Measurements from ENCODE around the gene EPO.

EPO gene

DNA sequence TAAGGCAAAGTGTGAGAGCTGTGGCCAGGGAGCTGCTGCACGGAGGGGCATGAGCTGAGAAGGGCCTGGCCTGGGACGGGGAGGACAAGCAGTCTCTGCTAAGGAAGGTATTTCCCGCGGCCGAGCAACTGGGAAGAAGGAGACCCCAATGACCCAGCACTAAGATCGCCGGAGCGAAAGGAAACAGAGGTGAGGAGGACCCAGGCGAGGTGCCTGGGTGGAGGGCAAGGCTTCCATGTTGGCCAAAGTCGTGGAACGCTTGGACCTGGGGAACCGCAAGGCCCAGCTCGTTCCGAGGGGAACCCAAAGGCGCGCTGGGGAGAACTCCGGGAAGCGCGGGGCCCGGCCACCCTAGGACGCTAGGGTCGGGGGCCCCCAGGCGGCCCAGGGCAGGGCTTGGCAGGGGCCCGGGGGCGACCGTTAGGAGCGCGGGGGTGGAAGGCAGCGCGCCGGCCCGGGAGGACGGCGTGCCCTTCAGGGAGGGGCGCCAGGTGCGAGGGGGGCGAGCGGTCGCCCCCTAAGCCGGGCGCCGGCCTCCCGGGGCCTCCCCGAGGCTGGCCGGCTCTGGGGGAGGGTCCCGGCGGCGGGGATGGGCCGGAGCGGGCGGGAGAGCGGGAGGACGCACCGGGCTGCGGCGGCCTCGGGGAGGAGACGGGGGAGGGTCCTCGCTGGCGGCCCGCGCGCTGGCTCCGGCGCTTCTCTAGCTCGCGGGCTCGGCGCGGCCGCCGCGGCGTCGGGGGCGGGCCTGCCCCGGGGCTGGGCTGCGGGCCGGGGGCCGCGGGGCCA lies 26.8 kb upstream of the EPO start:
- DNase-seq: no peak
- H4K20me1 ChIP-seq (ENCODE audit: insufficient read depth, low read length): peaks cover 4% of the 10 kb centered on the region; the same call in 1 of the 2 replicates
- TF ChIP-seq EZH2phosphoT487 (IDR thresholded peaks at IDR 0.05; ENCODE audit: low read length) (no peak), EZH2 (optimal IDR thresholded peaks at IDR 0.05; ENCODE audit: low read depth, low read length) (no peak)
- TF ChIP-seq, protein P1, sequence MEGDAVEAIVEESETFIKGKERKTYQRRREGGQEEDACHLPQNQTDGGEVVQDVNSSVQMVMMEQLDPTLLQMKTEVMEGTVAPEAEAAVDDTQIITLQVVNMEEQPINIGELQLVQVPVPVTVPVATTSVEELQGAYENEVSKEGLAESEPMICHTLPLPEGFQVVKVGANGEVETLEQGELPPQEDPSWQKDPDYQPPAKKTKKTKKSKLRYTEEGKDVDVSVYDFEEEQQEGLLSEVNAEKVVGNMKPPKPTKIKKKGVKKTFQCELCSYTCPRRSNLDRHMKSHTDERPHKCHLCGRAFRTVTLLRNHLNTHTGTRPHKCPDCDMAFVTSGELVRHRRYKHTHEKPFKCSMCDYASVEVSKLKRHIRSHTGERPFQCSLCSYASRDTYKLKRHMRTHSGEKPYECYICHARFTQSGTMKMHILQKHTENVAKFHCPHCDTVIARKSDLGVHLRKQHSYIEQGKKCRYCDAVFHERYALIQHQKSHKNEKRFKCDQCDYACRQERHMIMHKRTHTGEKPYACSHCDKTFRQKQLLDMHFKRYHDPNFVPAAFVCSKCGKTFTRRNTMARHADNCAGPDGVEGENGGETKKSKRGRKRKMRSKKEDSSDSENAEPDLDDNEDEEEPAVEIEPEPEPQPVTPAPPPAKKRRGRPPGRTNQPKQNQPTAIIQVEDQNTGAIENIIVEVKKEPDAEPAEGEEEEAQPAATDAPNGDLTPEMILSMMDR (IDR thresholded peaks at IDR 0.05; ENCODE audit: low read length): no peak
- peak overlapping the region; percentile 91 for H3K4me3 ChIP-seq (ENCODE audit: low read length)
- H3K9me3 ChIP-seq (replicated peaks; ENCODE audit: insufficient read depth, low read length): no peaks in the 10 kb centered on the region
- no peak overlapping the region for H3K27ac ChIP-seq (ENCODE audit: low read length)
- H3K27me3 ChIP-seq (replicated peaks; ENCODE audit: insufficient read depth, low read length): peaks cover 29% of the 10 kb centered on the region
- H3K36me3 ChIP-seq (replicated peaks; ENCODE audit: insufficient read depth, low read length): no peaks in the 10 kb centered on the region
- peaks cover 49% of the 10 kb centered on the region for H3K79me2 ChIP-seq (ENCODE audit: low read length)
- H3F3A ChIP-seq (ENCODE audit: insufficient read depth, low read length): peaks cover 13% of the 10 kb centered on the region
- no peaks in the 10 kb centered on the region for H3K9me2 ChIP-seq (replicated peaks; ENCODE audit: insufficient read depth, low read length)
- peaks cover 25% of the 10 kb centered on the region for H3K4me1 ChIP-seq (ENCODE audit: low read length)
- peak overlapping the region; percentile 81 for H3K9ac ChIP-seq (ENCODE audit: low read length)
- 0 out of 2 replicates have a peak overlapping the region, but pooled peaks have one; percentile 27 for H2AFZ ChIP-seq (ENCODE audit: low read length)
- peak overlapping the region; percentile 71 for H3K4me2 ChIP-seq (ENCODE audit: low read depth, low read length)

DNA sequence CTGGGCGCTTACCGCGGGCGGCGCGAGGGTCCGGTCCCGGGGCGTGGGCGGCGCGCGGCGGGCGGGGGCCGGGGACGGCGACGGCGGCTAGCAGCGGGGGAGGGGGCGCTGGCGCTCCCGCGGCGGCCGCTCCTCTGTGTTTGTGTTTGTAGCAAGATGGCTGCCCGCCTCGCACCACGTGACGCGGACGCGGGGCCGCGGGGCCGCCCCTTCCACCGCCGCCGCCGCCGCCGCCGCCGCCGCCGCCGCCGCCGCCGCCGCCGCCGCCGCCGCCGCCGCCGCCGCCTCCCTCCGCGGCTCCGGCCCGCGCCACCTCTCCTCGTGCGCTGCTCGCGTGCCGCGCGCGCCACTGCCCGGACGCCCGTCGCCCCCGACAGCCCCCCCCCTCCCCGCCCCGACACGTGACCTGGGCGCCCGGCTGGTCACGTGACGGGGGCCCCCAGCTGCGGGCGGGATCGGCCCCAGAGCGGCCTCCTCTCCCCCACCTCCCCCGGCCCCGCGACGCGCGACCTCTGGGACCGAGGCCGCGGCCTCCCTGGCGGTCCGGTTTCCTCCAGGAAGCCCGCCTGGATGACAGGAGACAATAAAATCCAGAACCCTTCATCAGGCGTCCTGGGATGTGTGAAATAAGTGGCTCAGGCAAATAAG lies 26.0 kb upstream of the EPO start, which contains the start of gene GIGYF1:
GIGYF1 (minus strand) TSS at position 153 of the 648 bp plus-strand sequence. CDS start 6,012 bp downstream, outside the sequence.
- peak within 1 kb of the TSS; percentile 91 for H3K4me3 ChIP-seq (ENCODE audit: low read length)
- peak within 1 kb of the TSS; percentile 81 for H3K9ac ChIP-seq (ENCODE audit: low read length)
- H3K4me1 ChIP-seq (ENCODE audit: low read length): peaks cover 25% of the 10 kb centered on the region
- peaks cover 4% of the 10 kb centered on the region; the same call in 1 of the 2 replicates for H4K20me1 ChIP-seq (ENCODE audit: insufficient read depth, low read length)
- peaks cover 36% of the 10 kb centered on the region for H3K27me3 ChIP-seq (replicated peaks; ENCODE audit: insufficient read depth, low read length)
- peaks cover 13% of the 10 kb centered on the region for H3F3A ChIP-seq (ENCODE audit: insufficient read depth, low read length)
- H3K4me2 ChIP-seq (ENCODE audit: low read depth, low read length): peak within 1 kb of the TSS; percentile 71
- DNase-seq: peak; percentile 57
- no peaks in the 10 kb centered on the region for H3K9me3 ChIP-seq (replicated peaks; ENCODE audit: insufficient read depth, low read length)
- 0 out of 2 replicates have a peak within 1 kb of the TSS, but pooled peaks have one; percentile 70 for H2AFZ ChIP-seq (ENCODE audit: low read length)
- no peaks in the 10 kb centered on the region for H3K9me2 ChIP-seq (replicated peaks; ENCODE audit: insufficient read depth, low read length)
- peaks cover 42% of the 10 kb centered on the region for H3K79me2 ChIP-seq (ENCODE audit: low read length)
- H3K36me3 ChIP-seq (replicated peaks; ENCODE audit: insufficient read depth, low read length): no peaks in the 10 kb centered on the region
- no peak within 1 kb of the TSS for H3K27ac ChIP-seq (ENCODE audit: low read length)
- TF ChIP-seq, protein P1 (IDR thresholded peaks at IDR 0.05; ENCODE audit: low read length): no peak
- TF ChIP-seq EZH2 (optimal IDR thresholded peaks at IDR 0.05; ENCODE audit: low read depth, low read length) (no peak), EZH2phosphoT487 (IDR thresholded peaks at IDR 0.05; ENCODE audit: low read length) (no peak)

DNA sequence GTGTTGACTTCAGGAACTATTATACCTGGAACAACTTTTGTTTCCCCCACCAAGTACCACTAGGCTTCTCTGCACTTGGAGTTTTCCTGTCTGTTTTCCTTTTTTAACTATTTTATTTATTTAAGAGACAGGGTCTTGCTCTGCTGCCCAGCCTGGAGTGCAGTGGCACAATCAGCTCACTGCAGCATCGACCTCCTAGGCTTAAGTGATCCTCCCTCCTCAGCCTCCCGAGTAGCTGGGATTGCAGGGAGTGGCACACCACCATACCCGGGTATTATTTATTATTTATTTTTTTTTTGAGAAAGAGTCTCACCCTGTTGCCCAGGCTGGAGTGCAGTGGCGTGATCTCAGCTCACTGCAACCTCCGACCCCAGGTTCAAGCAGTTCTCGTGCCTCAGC lies 24.1 kb upstream of the EPO start:
- peaks cover 55% of the 10 kb centered on the region for H3K27me3 ChIP-seq (replicated peaks; ENCODE audit: insufficient read depth, low read length)
- H4K20me1 ChIP-seq (ENCODE audit: insufficient read depth, low read length): peaks cover 2% of the 10 kb centered on the region; the same call in 1 of the 2 replicates
- peaks cover 25% of the 10 kb centered on the region for H3K4me1 ChIP-seq (ENCODE audit: low read length)
- no peak for DNase-seq
- peaks cover 13% of the 10 kb centered on the region for H3F3A ChIP-seq (ENCODE audit: insufficient read depth, low read length)
- TF ChIP-seq EZH2phosphoT487 (IDR thresholded peaks at IDR 0.05; ENCODE audit: low read length) (no peak), EZH2 (optimal IDR thresholded peaks at IDR 0.05; ENCODE audit: low read depth, low read length) (no peak)
- TF ChIP-seq, protein P1 (IDR thresholded peaks at IDR 0.05; ENCODE audit: low read length): no peak
- H2AFZ ChIP-seq (ENCODE audit: low read length): no peak overlapping the region
- no peak overlapping the region for H3K9ac ChIP-seq (ENCODE audit: low read length)
- no peaks in the 10 kb centered on the region for H3K9me3 ChIP-seq (replicated peaks; ENCODE audit: insufficient read depth, low read length)
- peaks cover 25% of the 10 kb centered on the region for H3K79me2 ChIP-seq (ENCODE audit: low read length)
- no peaks in the 10 kb centered on the region for H3K36me3 ChIP-seq (replicated peaks; ENCODE audit: insufficient read depth, low read length)
- no peak overlapping the region for H3K4me3 ChIP-seq (ENCODE audit: low read length)
- H3K4me2 ChIP-seq (ENCODE audit: low read depth, low read length): peak overlapping the region; percentile 25; the same call in 1 of the 2 replicates
- H3K27ac ChIP-seq (ENCODE audit: low read length): no peak overlapping the region
- H3K9me2 ChIP-seq (replicated peaks; ENCODE audit: insufficient read depth, low read length): no peaks in the 10 kb centered on the region
